ENCODE results near the gene EDN3.
"Not testable (repeated sequence)": the region's sequence is repeated elsewhere in the genome, so short reads cannot be mapped to it uniquely, and the experiment has no call there.

EDN3 gene

GRCh38 chr20:59350330-59351156, 50.1 kb downstream of the EDN3 start:
- in situ Hi-C loops (cut with HindIII; ENCODE audit: low pct_unique_long_range_greater_than_20kb, low sequenced_read_pairs), result no loop called here
- no peak for DNase-seq (ENCODE audit: low read depth in 1 of 2, low spot score in 1 of 2)
- TF ChIP-seq JUND (IDR thresholded peaks at IDR 0.05; ENCODE audit: low read depth), result no peak

DNA sequence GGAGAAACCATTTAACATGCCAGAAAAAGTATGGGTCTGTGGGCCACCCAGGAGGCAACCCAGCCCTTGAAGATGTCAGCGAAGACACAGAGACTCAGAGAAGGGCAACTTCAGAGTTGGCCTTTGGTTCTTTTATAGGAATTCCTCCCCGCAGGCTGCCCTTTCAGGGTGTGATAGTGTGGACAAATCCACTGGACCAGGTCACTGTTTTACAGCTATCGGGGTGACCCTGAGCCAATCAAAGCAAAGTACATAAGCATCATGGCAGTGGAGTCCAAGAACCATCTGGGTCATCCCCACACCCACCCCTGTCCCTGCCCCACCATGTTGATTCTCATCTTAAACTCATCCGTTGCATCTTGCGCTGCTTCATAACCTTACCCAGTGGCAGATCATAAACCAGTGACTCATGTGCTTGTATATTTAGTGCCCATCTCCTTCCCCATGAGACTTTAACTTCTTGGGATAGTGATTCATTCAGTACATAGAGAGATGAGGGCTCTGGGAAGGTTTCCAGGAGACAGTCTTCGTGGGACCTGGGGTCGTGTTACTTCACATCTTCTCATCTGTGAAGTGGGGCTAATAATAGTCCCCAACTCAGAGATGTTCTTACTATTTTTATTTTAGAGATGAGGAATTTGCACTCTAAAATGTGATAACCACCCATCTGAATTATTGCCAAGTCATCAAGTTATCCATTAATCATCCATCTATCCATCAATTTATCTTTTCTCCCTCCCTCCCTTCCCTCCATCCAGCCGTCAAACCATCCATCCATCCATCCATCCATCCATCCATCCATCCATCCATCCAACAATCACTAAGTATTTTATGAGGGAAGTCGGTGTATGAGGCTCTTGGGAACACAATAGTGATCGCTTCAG, 51.0 kb downstream of the EDN3 start:
- TF ChIP-seq JUND (IDR thresholded peaks at IDR 0.05; ENCODE audit: low read depth), result no peak
- no peak for DNase-seq (ENCODE audit: low read depth in 1 of 2, low spot score in 1 of 2)
- in situ Hi-C loops (cut with HindIII; ENCODE audit: low pct_unique_long_range_greater_than_20kb, low sequenced_read_pairs), result no loop called here

DNA sequence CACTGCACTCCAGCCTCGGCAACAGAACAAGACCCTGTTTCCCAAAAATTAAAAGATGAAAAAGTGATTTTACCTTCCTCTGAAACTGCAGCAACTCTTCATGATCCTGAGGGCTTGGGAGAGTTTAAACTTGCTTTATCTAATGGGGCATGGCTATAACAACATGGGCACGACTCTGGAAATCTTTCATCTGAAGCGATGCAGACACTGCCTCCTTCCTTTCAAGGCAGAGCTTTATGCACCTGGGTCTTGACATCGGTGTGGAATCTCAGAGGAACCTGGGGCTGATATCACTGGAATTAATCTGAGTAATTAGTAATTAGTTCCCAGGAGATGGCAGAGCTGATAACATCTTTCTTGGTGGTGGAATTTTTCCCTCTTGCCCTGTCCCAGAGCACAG, 52.1 kb downstream of the EDN3 start:
- no peak for TF ChIP-seq JUND (IDR thresholded peaks at IDR 0.05; ENCODE audit: low read depth)
- in situ Hi-C loops (cut with HindIII; ENCODE audit: low pct_unique_long_range_greater_than_20kb, low sequenced_read_pairs), result no loop called here
- DNase-seq (ENCODE audit: low read depth in 1 of 2, low spot score in 1 of 2), result no peak

DNA sequence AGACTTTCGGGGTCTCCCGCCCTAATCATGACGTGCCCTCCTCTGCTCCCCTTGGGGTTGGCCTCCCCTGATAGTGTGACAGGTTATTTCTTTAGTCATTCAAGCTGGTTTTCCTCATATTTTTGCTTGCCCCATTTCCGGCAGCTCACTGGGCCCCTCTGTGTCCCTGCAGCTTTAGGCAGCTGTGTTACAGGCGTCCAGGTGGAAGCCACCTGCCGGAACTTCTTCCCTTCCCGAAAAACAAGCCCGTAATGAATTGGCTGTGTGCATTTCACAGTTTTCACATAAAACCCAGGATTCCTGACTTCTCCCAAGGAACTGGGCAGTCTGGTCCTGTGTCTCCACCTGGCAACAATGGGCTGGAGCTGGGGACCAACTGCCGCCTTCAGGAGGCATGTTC, 52.6 kb downstream of the EDN3 start:
- in situ Hi-C loops (cut with HindIII; ENCODE audit: low pct_unique_long_range_greater_than_20kb, low sequenced_read_pairs), result no loop called here
- DNase-seq (ENCODE audit: low read depth in 1 of 2, low spot score in 1 of 2), result no peak
- no peak for TF ChIP-seq JUND (IDR thresholded peaks at IDR 0.05; ENCODE audit: low read depth)

DNA sequence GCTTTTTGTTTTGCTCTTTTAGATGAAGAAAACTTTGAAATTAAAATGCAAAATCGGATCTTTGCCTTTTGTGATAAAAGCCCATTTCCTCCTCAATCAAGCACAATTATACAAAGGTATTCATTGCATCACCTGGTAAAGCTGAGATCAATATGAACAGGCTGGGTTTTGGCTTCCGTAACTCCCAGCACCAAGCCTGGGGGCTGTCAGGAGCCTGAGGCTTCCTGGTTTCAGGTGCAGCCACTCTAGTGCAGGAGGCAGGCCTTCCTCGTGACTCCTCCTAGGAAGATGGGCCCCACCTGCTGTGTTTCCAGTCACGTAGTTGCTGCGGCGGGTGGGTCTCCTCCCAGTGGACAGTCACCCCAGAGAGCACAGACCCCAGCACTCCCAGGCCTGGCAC, 54.0 kb downstream of the EDN3 start:
- no peak for TF ChIP-seq JUND (IDR thresholded peaks at IDR 0.05; ENCODE audit: low read depth)
- in situ Hi-C loops (cut with HindIII; ENCODE audit: low pct_unique_long_range_greater_than_20kb, low sequenced_read_pairs), result no loop called here
- DNase-seq (ENCODE audit: low read depth in 1 of 2, low spot score in 1 of 2), result no peak

DNA sequence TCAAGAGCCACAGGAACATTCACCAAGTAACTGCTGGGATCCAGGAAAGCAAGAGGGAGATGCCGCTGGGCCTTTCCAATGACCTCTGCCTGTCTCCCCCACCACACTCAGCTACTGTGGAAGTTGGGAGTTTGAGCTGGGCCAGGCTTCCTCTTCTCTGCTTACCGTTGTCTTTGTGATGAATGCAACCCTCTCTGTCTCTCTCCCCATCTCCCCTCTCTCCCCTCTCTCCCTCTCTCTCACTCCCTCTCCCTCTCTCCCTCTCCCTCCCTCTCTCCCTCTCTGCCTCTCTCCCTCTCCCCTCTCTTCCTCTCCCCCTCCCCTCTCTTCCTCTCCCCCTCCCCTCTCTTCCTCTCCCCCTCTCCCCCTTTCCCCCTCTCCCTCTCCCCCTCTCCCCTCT, 54.8 kb downstream of the EDN3 start:
- no peak for TF ChIP-seq JUND (IDR thresholded peaks at IDR 0.05; ENCODE audit: low read depth)
- DNase-seq (ENCODE audit: low read depth in 1 of 2, low spot score in 1 of 2), result no peak
- in situ Hi-C loops (cut with HindIII; ENCODE audit: low pct_unique_long_range_greater_than_20kb, low sequenced_read_pairs), result no loop called here

DNA sequence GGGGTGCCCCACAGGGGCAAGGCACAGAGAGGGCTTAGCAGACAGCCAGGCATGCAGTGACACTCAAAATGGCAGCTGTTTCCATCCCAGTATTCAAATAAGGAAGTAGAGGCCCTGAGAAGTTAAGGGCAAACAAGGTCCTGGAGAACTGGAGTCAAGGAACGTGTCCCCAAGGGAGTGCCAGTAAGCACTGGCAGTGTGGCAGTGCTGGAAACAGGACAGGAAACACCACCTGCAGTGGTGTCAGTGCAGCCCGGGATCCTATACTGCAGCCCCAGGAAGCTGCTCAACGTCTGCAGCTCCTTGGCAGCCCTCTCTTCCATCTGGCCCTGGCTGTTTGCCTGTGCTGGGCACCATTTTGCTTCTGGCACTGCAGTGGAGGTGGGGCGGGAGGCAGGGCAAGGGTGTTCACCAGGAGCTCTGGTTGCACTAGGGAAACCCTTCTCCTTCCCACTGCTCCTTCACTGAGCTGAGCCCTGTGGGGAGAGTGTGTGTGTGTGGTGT, 56.3 kb downstream of the EDN3 start:
- TF ChIP-seq JUND (IDR thresholded peaks at IDR 0.05; ENCODE audit: low read depth), result no peak
- no peak for DNase-seq (ENCODE audit: low read depth in 1 of 2, low spot score in 1 of 2)
- in situ Hi-C loops (cut with HindIII; ENCODE audit: low pct_unique_long_range_greater_than_20kb, low sequenced_read_pairs), result no loop called here

DNA sequence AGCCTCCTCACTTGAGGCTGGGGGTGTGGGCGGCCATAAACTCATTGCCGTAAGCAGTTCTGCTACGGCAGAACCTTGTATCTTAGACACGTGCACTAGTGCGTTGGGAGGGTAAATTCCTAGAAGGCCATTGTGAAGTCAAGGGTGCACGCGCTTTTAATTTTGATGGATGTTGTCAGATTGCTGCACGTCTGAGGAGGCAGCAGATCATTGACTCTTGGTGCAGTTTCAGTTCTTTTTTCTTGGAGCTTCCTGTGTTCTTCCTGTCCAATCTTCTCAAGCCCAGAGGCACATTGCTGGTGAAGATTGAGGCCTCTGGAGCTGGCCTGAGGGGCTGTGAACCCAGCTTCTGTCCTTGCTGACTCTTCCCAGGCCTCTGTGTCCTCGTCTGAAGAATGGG, 58.4 kb downstream of the EDN3 start:
- in situ Hi-C loops (cut with HindIII; ENCODE audit: low pct_unique_long_range_greater_than_20kb, low sequenced_read_pairs); DNase-seq (ENCODE audit: low read depth in 1 of 2, low spot score in 1 of 2): not testable (repeated sequence)

DNA sequence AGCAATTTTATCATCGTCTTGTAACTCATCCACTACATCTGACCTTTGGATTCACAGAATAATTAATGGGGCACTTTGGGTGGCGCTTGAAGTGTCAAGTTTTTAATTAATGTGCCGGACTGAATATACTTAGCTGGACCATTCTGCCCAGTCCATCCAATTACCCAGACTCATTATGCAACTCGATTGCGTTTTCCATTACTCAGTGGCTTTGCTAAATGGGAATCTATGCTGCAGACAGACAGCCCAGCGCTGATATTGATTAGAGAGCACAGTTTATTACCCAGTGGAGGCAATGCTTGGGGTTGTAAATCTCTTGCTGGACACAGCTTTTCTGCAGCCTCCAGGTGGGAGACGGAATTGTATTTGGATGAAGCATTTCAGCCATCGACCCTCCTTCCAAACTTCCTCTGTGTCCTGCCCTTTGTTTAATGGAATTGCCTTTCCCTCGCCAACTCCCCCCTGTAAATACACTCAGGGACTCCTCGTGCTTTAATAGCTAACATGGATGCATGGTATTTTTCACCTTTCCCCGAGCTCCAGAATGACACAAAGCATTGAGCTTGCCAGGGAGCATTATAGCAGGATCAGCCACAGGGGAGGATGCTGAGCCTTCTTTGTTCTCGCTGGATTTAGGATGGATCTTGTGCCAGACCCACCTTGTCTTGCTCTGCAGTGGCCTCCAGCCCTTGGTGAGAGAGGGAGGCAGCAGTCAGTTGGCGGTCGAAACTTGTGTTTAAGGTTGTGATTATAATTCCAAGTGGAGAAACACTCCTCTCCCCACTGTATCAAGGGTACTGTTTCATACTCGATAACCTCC, 59.7 kb downstream of the EDN3 start:
- no peak for TF ChIP-seq JUND (IDR thresholded peaks at IDR 0.05; ENCODE audit: low read depth)
- no peak for DNase-seq (ENCODE audit: low read depth in 1 of 2, low spot score in 1 of 2)
- in situ Hi-C loops (cut with HindIII; ENCODE audit: low pct_unique_long_range_greater_than_20kb, low sequenced_read_pairs), result no loop called here

- TF ChIP-seq JUND (IDR thresholded peaks at IDR 0.05; ENCODE audit: low read depth), result no peak
- no peak for DNase-seq (ENCODE audit: low read depth in 1 of 2, low spot score in 1 of 2)
- in situ Hi-C loops (cut with HindIII; ENCODE audit: low pct_unique_long_range_greater_than_20kb, low sequenced_read_pairs), result no loop called here
These were observed 60.5 kb downstream of the EDN3 start for GRCh38 chr20:59360934-59361333.

DNA sequence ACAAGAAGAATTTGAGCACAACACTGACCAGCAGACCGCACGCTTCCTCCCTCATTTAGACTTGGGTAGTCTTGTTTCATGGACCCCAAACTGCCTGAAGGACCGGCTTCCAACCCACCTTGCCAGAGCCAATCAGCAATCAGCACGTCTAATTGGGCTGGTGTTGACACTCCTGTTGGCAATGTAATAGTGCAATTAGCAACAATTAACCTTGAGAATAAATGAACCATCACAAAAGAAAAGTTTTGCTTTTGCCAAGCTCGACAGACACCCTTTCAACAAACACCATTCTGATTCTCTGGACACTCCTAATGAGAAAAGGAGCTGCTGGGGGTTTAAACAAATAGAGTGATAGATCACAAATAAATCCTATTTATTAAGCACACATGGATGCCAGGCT, 61.0 kb downstream of the EDN3 start:
- TF ChIP-seq JUND (IDR thresholded peaks at IDR 0.05; ENCODE audit: low read depth), result no peak
- in situ Hi-C loops (cut with HindIII; ENCODE audit: low pct_unique_long_range_greater_than_20kb, low sequenced_read_pairs), result no loop called here
- DNase-seq (ENCODE audit: low read depth in 1 of 2, low spot score in 1 of 2), result no peak

DNA sequence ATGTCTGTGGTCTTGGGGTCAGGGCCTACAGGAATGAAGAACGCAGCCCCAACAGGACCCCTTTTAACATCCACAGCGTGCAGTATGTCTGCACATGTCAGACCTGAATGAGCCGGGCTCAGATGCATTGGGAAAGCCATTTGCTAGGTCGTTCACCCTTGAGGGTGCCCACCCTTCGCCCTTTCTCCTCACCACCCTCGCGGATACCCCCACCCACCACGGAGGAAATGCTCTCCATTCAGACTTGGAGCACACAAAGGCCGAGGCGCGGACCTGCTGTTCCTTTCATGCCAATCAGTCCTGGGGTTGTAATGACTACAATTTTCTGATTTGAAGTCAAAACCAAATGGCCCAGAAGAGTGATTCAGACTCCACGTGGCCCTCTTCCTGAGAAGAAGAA, 62.7 kb downstream of the EDN3 start:
- DNase-seq (ENCODE audit: low read depth in 1 of 2, low spot score in 1 of 2), result no peak
- in situ Hi-C loops (cut with HindIII; ENCODE audit: low pct_unique_long_range_greater_than_20kb, low sequenced_read_pairs), result no loop called here
- no peak for TF ChIP-seq JUND (IDR thresholded peaks at IDR 0.05; ENCODE audit: low read depth)
